ENCODE data around the gene AGRP. TPM values are rescaled to one million over a fixed set of nuclear protein-coding genes. Genes with fewer than 3 reads are reported as not detected.

The AGRP gene
- total RNA-seq, 1 experiment from 2014 or later = not detected

GRCh38 chr16:67461600-67462278 lies 21.6 kb downstream of the AGRP start:
- H3K9ac ChIP-seq (ENCODE audit: extremely low read depth, insufficient read length, low read length) = no peak overlapping the region

More at GRCh38 chr16:67461600-67462278, 21.6 kb downstream of the AGRP start:
- Histone ChIP-seq H3K56ac (ENCODE audit: insufficient read length, low read depth, low read length) (no peak overlapping the region), H4K8ac (replicated peaks; ENCODE audit: insufficient read length, low read depth, low read length) (no peak overlapping the region), H2BK20ac (ENCODE audit: low read depth, low read length, poor library complexity, severe bottlenecking) (no peak overlapping the region), H3K23me2 (ENCODE audit: insufficient read length, low read depth, low read length, poor library complexity, severe bottlenecking) (no peaks in the 10 kb centered on the region), H3K4me2 (ENCODE audit: insufficient read depth, insufficient read length, low read length) (no peak overlapping the region), H4K91ac (ENCODE audit: insufficient read length, low read depth, low read length) (no peak overlapping the region), H3K23ac (ENCODE audit: insufficient read length, low read depth, low read length) (no peak overlapping the region), H3T11ph (ENCODE audit: low read length) (no peak overlapping the region), H3K79me2 (ENCODE audit: insufficient read depth, low read length) (no peaks in the 10 kb centered on the region), H4K20me1 (ENCODE audit: control insufficient read depth, insufficient read depth, insufficient read length) (no peaks in the 10 kb centered on the region), H2BK5ac (ENCODE audit: insufficient read length, low read length) (no peak overlapping the region), H3K18ac (ENCODE audit: insufficient read length, low read depth, low read length) (no peak overlapping the region), H2BK15ac (ENCODE audit: low read depth, low read length) (no peak overlapping the region), H3K27ac (ENCODE audit: insufficient read length, low read depth, low read length) (no peak overlapping the region), H2AK5ac (ENCODE audit: insufficient read length, low read length) (no peak overlapping the region), H3K4ac (ENCODE audit: low read depth, low read length) (no peak overlapping the region), H3K27me3 (ENCODE audit: insufficient read depth, low read length) (no peaks in the 10 kb centered on the region), H3K14ac (ENCODE audit: insufficient read depth, low read length) (no peak overlapping the region), H2BK120ac (ENCODE audit: low read depth, low read length, poor library complexity, severe bottlenecking) (no peak overlapping the region), H3K9me3 (ENCODE audit: control insufficient read depth, low read depth, low read length) (no peaks in the 10 kb centered on the region), H2BK12ac (ENCODE audit: insufficient read length, low read depth, low read length) (no peak overlapping the region), H3K79me1 (ENCODE audit: insufficient read depth, low read depth, low read length, poor library complexity, severe bottlenecking) (no peaks in the 10 kb centered on the region), H4K5ac (ENCODE audit: insufficient read length, low read depth, low read length) (no peak overlapping the region), H2AFZ (ENCODE audit: low read length) (no peak overlapping the region), H3K4me1 (ENCODE audit: insufficient read depth, low read length) (no peaks in the 10 kb centered on the region)
- TF ChIP-seq CTCF (conservative IDR thresholded peaks at IDR 0.05) = no peak
- DNase-seq = no peak
- Mint-ChIP-seq H3K4me3 (no peak overlapping the region), H3K4me1 (peaks cover 4 to 7% of the 10 kb centered on the region in 2 experiments), H3K36me3 (ENCODE audit: insufficient read depth in 1 of 3, low read depth in 3 of 3) (no peaks in the 10 kb centered on the region), H3K27me3 (ENCODE audit: low read depth) (no peaks in the 10 kb centered on the region), H3K27ac (no peak overlapping the region; a peak in 1 of 7 replicates), H3K9me3 (no peaks in the 10 kb centered on the region)
- no CpG with 5 or more reads among the region's 8 CpGs for WGBS (ENCODE audit: extremely low coverage, insufficient read length, low lambda C conversion rate)
